ENCODE measurements around the gene TAS2R41. TPM values are rescaled to one million over a fixed set of nuclear protein-coding genes. Genes with fewer than 3 reads are reported as not detected.
A peak's percentile ranks its signal among the peaks of the same experiment; 100 is the strongest.
"Not testable (repeated sequence)": the region's sequence is repeated elsewhere in the genome, so short reads cannot be mapped to it uniquely, and the experiment has no call there.

Gene TAS2R41
- total RNA-seq, 1 donor, result 1.3 TPM

- DNase-seq (ENCODE audit: low read depth in 2 of 3, low spot score in 2 of 3), result no peak
These were observed 21.7 kb upstream of the TAS2R41 start for GRCh38 chr7:143455942-143456341.

DNA sequence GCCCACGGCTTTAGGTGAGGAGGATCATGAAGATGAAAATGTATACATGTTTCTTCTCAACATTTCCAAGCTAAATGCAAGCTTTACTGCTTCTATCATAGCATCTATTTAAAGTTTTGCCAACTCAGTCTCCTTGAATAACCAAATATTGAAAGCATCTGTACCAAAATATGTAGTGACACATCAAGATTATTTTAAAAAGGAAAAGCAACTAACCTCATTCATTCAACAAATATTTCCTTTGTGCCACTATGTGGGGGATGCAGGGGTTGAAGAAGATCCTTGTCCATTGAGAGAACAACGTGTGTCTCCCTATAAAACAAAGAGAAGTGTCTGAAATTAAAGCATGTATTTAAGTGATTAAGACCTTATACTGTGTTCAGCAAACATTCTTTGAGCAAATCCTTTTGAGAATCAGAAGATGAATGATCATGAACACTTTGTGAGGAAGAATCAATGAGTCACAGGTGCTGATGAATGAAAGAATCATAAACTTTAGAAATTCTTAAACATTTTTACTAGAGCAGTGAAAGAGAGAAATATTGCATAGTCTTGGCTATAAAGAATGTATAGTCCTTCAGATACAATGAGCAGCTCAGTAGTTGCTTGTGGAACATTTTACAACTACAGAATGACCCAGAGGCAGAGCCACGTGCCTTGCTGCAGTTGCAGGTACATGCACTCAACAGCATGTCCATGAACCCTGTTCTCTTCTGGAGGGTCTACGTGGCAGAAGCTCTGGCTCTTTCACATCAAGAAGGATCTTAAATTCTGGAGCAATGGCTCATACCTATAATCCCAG is 20.5 kb upstream of the TAS2R41 start:
- no peak for DNase-seq (ENCODE audit: low read depth in 2 of 3, low spot score in 2 of 3)

DNA sequence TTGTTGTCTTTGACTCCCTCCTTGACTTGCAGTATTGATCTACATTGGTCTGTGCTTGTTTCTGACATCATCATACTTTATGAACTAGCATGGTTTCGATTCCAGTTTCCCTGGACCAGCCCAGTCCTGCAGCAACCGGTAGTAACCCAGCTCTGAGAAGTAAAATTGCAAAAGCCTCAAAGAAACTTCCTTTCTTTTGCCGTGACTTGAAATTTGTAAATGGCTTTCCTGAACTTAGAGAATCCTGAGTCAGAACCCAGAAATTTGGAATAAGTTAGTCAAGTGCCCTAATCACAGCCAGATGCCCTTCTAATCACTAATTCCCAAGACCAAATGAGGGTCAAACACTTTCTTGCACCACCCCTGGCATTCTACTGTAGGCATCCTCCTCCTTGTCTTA is 19.4 kb upstream of the TAS2R41 start:
- no peak for DNase-seq (ENCODE audit: low read depth in 2 of 3, low spot score in 2 of 3)

DNA sequence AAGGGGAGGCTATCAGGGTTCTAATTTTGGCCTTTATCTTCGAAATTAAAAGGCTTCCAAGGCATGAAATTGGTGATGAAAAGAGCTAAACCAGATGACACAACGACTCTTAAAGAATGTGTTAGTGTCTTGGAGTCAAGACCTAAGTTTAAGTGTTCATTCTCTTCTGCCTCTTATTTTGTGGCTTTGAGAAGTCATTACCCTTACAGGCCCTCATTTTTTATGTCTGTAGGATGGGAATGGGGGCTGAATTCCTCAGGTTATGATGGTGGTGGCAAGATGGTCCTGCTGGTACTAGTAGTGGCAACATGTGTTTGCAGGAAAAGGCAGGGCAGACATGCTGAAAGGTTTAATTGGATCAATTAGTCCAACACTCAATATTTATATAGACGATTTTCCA is 19.0 kb upstream of the TAS2R41 start:
- no peak for DNase-seq (ENCODE audit: low read depth in 2 of 3, low spot score in 2 of 3)

- no peak for DNase-seq (ENCODE audit: low read depth in 2 of 3, low spot score in 2 of 3)
These were observed 18.3 kb upstream of the TAS2R41 start for GRCh38 chr7:143459359-143459758.

DNA sequence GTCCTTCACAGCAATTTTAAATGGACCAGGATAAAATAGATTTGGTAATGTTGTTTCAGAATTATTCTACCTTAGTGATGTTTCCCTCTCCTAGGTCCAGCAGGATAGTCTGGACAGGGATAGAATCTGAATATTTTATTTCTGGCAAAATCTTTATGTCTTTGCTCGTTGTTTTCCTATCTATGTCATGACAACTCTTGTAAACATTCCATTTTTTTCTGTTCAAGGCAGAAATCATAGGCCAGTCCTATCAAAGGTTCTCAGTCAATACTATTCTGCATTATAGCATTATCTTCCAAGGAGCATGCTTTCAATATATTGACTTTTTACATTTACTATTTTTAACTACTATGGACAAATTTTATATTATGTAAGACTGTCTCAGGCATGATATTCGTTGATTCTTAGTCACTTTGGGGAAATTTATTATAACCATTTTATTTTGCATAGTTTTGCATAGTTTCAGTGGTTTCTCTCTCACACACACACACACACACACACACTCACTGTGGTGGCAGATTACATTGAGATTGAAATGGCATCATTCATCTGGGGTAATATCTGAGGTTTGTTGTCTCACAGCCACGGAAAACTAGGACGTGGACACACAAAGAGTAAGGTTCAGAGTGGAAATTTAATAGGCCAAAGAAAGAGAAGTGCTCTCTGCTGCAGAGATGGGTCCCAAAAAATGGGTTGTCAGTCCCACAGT is 17.2 kb upstream of the TAS2R41 start:
- no peak for DNase-seq (ENCODE audit: low read depth in 2 of 3, low spot score in 2 of 3)

DNA sequence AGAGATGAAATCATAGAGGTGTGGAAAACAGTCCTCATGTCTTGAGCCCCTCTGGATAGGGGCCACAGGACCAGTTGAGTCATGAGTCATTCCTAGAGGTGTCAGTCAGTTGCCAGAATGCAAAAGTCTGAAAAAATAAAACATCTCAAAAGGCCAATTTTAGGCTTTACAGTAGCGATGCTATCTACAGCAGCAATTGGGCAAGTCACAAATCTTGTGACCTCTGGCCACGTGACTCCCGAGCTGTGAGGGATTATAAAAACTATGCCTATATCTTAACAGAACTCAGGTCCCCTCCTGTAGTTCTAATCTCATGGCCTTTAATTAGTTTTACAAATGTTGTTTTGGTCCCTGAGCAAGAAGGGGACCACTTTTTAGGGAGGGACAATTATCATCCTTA is 15.6 kb upstream of the TAS2R41 start:
- DNase-seq (ENCODE audit: low read depth in 2 of 3, low spot score in 2 of 3), result no peak

DNA sequence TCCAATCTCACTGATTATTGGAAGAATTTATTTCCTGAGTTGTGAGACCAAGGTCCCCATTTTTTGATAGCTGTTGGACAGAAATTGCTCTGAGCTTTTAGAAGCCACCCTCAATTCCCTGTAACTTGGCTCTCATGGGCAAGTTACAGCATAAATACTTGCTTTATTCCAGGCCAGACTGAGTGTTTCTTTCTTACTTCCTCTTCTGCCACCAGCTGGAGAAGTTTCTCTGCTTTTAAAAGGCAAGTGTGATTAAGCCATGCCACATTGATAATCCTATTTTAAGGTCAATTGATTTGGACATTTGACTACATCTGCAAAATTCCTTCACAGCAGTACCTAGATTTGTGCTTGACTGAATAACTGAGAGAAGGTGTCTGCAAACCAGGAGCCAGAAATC is 14.1 kb upstream of the TAS2R41 start:
- peak in 1 of 3 donors; percentile 28 for DNase-seq (ENCODE audit: low read depth in 2 of 3, low spot score in 2 of 3)

- DNase-seq (ENCODE audit: low read depth in 2 of 3, low spot score in 2 of 3), result no peak
These were observed 13.7 kb upstream of the TAS2R41 start for GRCh38 chr7:143463957-143464356.

DNA sequence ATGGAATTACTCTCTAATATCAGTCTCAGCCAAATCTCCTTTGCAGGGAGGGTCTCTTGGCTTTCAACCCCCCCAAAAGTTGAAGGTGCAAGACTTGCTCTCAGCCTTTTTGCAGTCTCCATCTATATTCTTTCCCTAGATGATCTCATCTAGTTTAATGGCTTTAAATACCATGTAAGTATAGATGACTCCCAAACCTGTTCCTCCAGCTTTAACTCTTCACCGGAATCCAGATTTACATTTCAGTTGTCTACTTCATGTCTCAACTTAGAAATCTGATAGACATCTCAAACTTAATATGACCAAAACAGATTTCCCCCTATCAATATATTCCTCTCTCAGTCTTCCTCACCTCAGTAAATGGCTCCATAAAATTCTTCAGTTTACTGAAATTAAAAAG is 9.9 kb upstream of the TAS2R41 start:
- no peak for DNase-seq (ENCODE audit: low read depth in 2 of 3, low spot score in 2 of 3)

GRCh38 chr7:143472071-143472689 is 5.5 kb upstream of the TAS2R41 start:
- DNase-seq (ENCODE audit: low read depth in 2 of 3, low spot score in 2 of 3), result not testable (repeated sequence)

DNA sequence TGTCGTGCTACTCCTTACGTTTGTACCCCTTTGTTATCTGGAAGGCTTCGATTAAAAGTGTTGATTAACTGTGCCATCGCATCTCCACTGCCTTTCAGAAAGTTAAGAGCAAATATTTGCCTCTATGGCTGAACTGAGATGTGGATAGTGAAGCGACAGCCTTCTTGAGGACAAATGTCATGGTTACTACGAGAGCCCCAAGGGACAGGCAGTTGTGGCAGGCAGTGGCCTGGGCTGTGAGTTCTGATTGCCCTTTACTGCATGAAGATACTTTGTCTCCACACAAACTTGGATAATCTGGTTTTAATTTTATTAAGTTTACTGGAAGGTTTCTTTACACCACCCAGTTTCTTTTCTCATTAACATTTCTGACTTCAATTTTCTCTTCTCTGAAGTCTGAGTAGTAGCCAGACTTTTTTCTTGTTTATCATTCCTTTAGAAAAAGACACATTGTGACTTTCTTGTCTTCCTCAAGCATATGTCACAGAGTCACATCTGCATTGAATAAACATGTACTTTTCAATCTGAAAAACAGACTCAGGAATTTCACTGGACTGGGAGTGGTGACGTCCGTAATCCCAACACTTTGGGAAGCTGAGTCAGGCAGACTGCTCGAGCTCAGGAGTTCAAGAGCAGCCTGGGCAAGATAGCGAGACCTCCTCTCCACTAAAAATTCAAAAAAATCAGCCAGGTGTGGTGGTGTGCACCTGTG is 1.5 kb downstream of the TAS2R41 start:
- DNase-seq (ENCODE audit: low read depth in 2 of 3, low spot score in 2 of 3), result no peak

DNA sequence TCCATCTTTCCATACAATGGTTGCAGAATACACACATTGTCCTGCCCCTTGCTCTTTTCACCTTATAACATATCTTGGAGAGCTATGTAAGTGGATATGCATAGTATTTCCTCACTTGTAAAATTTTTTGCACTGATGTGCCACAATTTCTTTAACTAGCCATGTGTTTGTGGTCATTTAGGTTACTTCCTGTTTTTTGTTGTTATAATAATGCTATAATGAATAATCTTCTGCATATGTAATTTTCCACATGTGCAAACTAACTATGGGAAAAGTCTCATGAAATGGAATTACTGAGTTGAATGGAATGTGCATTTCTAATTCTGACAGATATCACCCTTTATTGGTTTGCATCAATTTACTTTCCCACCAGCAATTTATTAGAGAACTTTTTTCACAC is 2.8 kb downstream of the TAS2R41 start:
- DNase-seq (ENCODE audit: low read depth in 2 of 3, low spot score in 2 of 3), result no peak

DNA sequence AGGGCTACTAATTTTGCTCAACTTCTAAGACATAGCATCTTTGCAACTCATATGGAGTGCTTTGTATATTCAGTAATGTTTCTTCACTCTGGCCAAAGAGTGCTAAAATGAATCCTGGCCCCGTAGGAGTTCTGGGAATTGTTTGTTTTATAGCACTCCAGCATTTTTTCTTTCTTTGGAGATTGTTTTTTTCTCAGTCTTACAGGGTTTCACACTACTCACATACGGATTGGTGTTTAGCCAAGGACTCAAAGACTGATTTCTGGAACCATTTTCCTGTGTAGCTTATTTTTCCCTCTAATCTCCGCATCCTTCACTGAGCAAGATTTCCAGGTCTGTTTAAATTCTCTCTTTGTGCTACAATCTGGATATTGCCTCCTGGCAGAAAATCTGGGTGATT is 6.4 kb downstream of the TAS2R41 start:
- no peak for DNase-seq (ENCODE audit: low read depth in 2 of 3, low spot score in 2 of 3)

DNA sequence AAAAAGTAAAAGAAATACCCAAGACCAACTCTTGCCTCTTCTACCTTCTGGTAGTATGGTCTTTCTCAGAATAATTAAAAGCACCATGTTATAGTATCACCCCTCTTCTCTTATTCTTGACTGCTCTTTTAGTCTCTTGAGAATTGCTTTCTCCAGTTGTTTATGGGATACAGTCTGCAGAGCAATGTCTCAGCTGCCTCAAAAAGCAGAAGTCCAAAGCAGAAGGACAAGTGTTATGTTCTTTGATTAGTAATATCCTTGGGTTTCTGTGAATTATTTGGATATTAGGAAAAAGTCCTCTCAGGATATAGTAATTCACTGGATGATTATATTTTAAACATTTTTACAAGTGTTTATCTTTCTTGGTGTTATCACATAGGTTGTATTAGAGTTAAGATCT is 7.4 kb downstream of the TAS2R41 start:
- peak in 1 of 3 donors; percentile 42 for DNase-seq (ENCODE audit: low read depth in 2 of 3, low spot score in 2 of 3)

GRCh38 chr7:143485500-143485899 is 7.8 kb downstream of the TAS2R41 start:
- DNase-seq (ENCODE audit: low read depth in 2 of 3, low spot score in 2 of 3), result no peak

DNA sequence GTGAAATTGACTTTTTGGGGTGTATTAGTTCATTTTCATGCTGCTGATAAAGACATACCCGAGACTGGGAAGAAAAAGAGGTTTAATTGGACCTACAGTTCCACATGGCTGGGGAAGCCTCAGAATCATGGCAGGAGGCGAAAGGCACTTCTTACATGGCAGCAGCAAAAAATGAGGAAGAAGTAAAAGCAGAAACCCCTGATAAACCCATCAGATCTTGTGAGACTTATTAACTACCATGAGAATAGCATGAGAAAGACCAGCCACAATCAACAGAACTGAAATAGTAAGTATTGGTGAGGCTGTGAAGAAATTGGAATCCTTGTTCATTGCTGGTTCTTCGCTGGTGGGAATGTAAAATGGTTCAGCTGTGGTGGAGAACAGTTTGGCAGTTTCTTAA is 8.6 kb downstream of the TAS2R41 start:
- DNase-seq (ENCODE audit: low read depth in 2 of 3, low spot score in 2 of 3), result not testable (repeated sequence)

DNA sequence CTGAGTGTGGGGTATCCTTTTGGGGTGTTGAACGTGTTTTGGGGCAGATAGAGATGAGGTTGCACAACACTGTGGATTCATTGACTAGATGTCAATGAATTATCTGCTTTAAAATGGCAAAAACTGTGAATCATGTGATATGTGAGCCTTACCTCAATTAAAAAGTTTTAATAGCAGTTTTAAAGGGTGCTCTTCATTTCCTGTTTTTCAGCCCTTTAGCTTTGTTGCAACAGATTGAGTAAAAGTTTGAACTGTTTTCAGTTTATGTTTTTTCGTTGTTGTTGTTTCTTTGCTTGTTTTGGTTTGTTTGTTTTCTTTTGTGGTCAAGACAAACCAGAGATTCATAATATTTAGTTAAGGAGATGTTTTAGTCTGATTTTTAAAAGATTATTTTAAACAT is 9.4 kb downstream of the TAS2R41 start:
- DNase-seq (ENCODE audit: low read depth in 2 of 3, low spot score in 2 of 3), result no peak

DNA sequence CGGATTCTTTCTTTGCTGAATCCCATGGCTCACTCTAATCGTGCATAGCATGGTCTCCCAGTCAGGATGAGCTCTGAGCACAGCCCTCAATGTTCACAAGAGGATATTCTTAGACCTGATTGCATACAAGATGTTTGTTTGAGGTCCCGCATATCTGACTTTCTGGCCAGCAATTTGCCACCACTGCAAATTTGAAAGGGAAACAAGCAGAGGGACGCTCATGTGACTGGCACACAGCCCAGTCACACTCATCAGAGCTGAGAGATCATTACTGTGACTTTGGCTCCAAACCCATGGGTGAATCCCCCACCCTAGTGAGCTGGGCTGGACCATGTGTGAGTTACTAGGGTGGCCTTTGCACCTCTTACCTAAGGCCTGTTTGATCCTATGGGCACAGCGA is 9.9 kb downstream of the TAS2R41 start:
- DNase-seq (ENCODE audit: low read depth in 2 of 3, low spot score in 2 of 3), result peak in 1 of 3 donors; percentile 51

GRCh38 chr7:143490717-143491306 is 13.1 kb downstream of the TAS2R41 start:
- peak in 2 of 3 donors; percentile 38 to 52 for DNase-seq (ENCODE audit: low read depth in 2 of 3, low spot score in 2 of 3)

DNA sequence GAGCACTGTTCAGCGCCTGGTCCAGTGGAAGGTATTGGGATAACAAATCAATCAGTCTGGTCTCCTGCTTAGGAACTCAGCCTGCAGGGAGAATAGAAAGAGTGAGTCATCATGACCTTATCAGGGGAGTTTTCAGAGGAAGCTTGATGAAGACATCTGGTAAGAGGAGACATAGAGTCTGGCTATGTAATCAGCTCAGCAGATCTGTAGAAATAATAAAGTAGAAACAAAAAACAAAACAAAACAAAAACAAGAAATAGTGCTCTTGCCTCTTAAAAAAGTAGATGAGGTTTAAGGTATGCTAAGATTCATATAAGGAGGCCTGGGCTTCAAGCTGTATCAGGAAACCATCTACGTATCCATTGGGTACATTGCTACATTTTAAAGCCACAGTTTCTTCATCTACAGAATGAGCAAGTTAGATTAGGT is 14.4 kb downstream of the TAS2R41 start:
- DNase-seq (ENCODE audit: low read depth in 2 of 3, low spot score in 2 of 3), result peak in 2 of 3 donors; percentile 55 to 60

All from hematopoietic multipotent progenitor cell (in vitro differentiated cells).